K562 (cell line): ENCODE results near the gene KANK2. TPM values are rescaled to one million over a fixed set of nuclear protein-coding genes. Genes with fewer than 3 reads are reported as not detected.

Experiments
- ATAC-seq: fragments of 200-7000 bp; cut with Tn5 transposase; 3 replicates; pipeline ENCODE4 v1.9.1; 2020; ENCODE audit warnings: moderate library complexity
- BruUV-seq: library from RNA; stranded (reverse); fragments of 400-500 nt; replicated peaks from 2 replicates; lab custom pipeline; 2021; lab: Mats Ljungman, UMichigan
- CTCF ChIA-PET: fragments of 300-600 bp; formaldehyde crosslinking; extraction: SDS; loops from one replicate; lab custom pipeline; 2021; ENCODE audit warnings: low intra/inter-chr PET ratio; lab: Yijun Ruan, JAX
- POLR2A ChIA-PET: fragments of 300-600, 350-650 bp; sonication (Branson Sonifier 250); formaldehyde crosslinking; extraction: SDS; loops from one replicate; lab custom pipeline; 2021; ENCODE audit warnings: antibody characterized with exemption, inconsistent platforms; lab: Yijun Ruan, JAX
- DNase-seq, 4 experiments: peaks; one replicate each; pipeline versions ENCODE4 v3.0.0 to v3.0.0-alpha.2; 2011 to 2018; ENCODE audit warnings: low spot score in 3 of 4, mixed read lengths in 3 of 4; ENCODE audit errors: extremely low read depth in 1 of 4
- FAIRE-seq: peaks from 2 replicates; lab custom pipeline; 2011; peaks lifted over from hg19 to GRCh38; lab: Jason Lieb, UNC
- H2AFZ ChIP-seq: 2 replicates; pipeline ENCODE4 v1.6.0; 2011; ENCODE audit warnings: low read depth, low read length, control low read depth, inconsistent platforms
- H3K27ac ChIP-seq: fragments of 200-600 bp; 3 replicates; pipeline ENCODE4 v1.8.0; 2011; ENCODE audit warnings: low read depth, mild to moderate bottlenecking, control low read depth, inconsistent platforms, low read length, moderate library complexity, mixed read lengths; ENCODE audit errors: extremely low read depth
- H3K27me3 ChIP-seq, 2 experiments: fragments of 300-600 bp in 1 of 2; 2 replicates in 1 of 2; 3 replicates in 1 of 2; pipeline versions ENCODE4 v1.6.0 to v1.8.0; 2011; ENCODE audit warnings: inconsistent platforms in 2 of 2, low read length in 2 of 2, mild to moderate bottlenecking in 1 of 2, mixed read lengths in 1 of 2, moderate library complexity in 1 of 2; ENCODE audit not compliant: control insufficient read depth in 2 of 2, insufficient read depth in 2 of 2
- H3K36me3 ChIP-seq: fragments of 300-600 bp; 3 replicates; pipeline ENCODE4 v1.8.0; 2011; ENCODE audit warnings: mild to moderate bottlenecking, low read length, inconsistent platforms; ENCODE audit not compliant: control insufficient read depth, insufficient read depth
- H3K4me1 ChIP-seq, 2 experiments: fragments of 200-600 bp in 1 of 2; replicated peaks in 1 of 2; 2 replicates in 1 of 2; 3 replicates in 1 of 2; pipeline versions ENCODE4 v1.5.1 to v1.8.0; 2011; ENCODE audit warnings: inconsistent platforms in 2 of 2, low read length in 2 of 2, mild to moderate bottlenecking in 1 of 2, mixed read lengths in 1 of 2, moderate library complexity in 1 of 2; ENCODE audit not compliant: control insufficient read depth in 2 of 2, insufficient read depth in 2 of 2
- H3K4me2 ChIP-seq: 2 replicates; pipeline ENCODE4 v1.6.1; 2011; ENCODE audit warnings: low read length, control low read depth, inconsistent platforms, mixed read lengths; ENCODE audit not compliant: insufficient read depth
- H3K4me3 ChIP-seq: fragments of 200-600 bp; sonication (generic), shearing (Covaris generic); 2 replicates; pipeline ENCODE4 v1.5.1; 2016; ENCODE audit warnings: control low read depth, inconsistent platforms
- H3K79me2 ChIP-seq: fragments of 200-600 bp; 3 replicates; pipeline ENCODE4 v1.8.0; 2011; ENCODE audit warnings: low read length, inconsistent platforms; ENCODE audit not compliant: control insufficient read depth, insufficient read depth
- H3K9ac ChIP-seq, 2 experiments: 2 replicates each; pipeline versions ENCODE4 v1.6.0 to v1.6.1; 2011; ENCODE audit warnings: low read depth in 2 of 2, low read length in 2 of 2, control low read depth in 1 of 2, inconsistent platforms in 1 of 2, mild to moderate bottlenecking in 1 of 2, mixed read lengths in 1 of 2; ENCODE audit not compliant: insufficient read depth in 1 of 2
- H3K9me1 ChIP-seq: one replicate; pipeline ENCODE4 v1.6.0; 2011; ENCODE audit warnings: inconsistent platforms, mild to moderate bottlenecking, low read length, moderate library complexity; ENCODE audit not compliant: control insufficient read depth, insufficient read depth
- H3K9me3 ChIP-seq: replicated peaks from 2 replicates; pipeline ENCODE4 v1.5.1; 2011; ENCODE audit warnings: low read depth, low read length, inconsistent platforms; ENCODE audit not compliant: control insufficient read depth, insufficient read depth
- H4K20me1 ChIP-seq: replicated peaks from 2 replicates; pipeline ENCODE4 v1.6.1; 2011; ENCODE audit warnings: low read length, inconsistent platforms, mixed read lengths; ENCODE audit not compliant: control insufficient read depth, insufficient read depth
- EZH2 ChIP-seq: IDR thresholded peaks from 2 replicates; pipeline ENCODE4 v1.6.1; 2012; ENCODE audit warnings: low read depth, mild to moderate bottlenecking, inconsistent platforms, low read length, borderline replicate concordance
- FOXA1 ChIP-seq: fragments of 450-650 bp; IDR thresholded peaks from 2 replicates; pipeline ENCODE4 v1.6.1; 2016; ENCODE audit warnings: mild to moderate bottlenecking, borderline replicate concordance
- KDM2B ChIP-seq: fragments of 250-450 bp; sonication (Bioruptor Pico); IDR thresholded peaks from 2 replicates; pipeline ENCODE4 v1.8.0; 2021; ENCODE audit warnings: mild to moderate bottlenecking, moderate library complexity
- MAFG ChIP-seq: fragments of 450-650 bp; conservative IDR thresholded peaks from 2 replicates; pipeline ENCODE4 v1.6.1; 2016; ENCODE audit warnings: missing genetic modification characterization, missing compliant biosample characterization
- MXD1 ChIP-seq: fragments of 250-450 bp; sonication (Bioruptor Pico); IDR thresholded peaks from 2 replicates; pipeline ENCODE4 v1.8.0; 2021; ENCODE audit warnings: borderline replicate concordance, mild to moderate bottlenecking, moderate library complexity; ENCODE audit not compliant: poor library complexity, severe bottlenecking
- NCOR1 ChIP-seq: fragments of 450-650 bp; IDR thresholded peaks from 2 replicates; pipeline ENCODE4 v1.6.1; 2016; ENCODE audit warnings: mild to moderate bottlenecking, moderate library complexity
- NKRF ChIP-seq: fragments of 450-650 bp; IDR thresholded peaks from 2 replicates; pipeline ENCODE4 v1.6.1; 2016; ENCODE audit warnings: borderline replicate concordance
- NR3C1 ChIP-seq: sonication (generic); formaldehyde crosslinking; IDR thresholded peaks from 2 replicates; pipeline ENCODE4 v1.8.1; 2022; ENCODE audit warnings: missing genetic modification reagents
- PHF20 ChIP-seq: fragments of 450-650 bp; IDR thresholded peaks from 2 replicates; pipeline ENCODE4 v1.6.1; 2018; ENCODE audit not compliant: partially characterized antibody
- RREB1 ChIP-seq: fragments of 250-450 bp; sonication (Bioruptor Pico); IDR thresholded peaks from 2 replicates; pipeline ENCODE4 v1.4.0; 2020
- ZNF134 ChIP-seq: fragments of 250-450 bp; sonication (Bioruptor Pico); conservative IDR thresholded peaks from 2 replicates; pipeline ENCODE4 v1.4.0; 2020
- ZNF174 ChIP-seq: fragments of 250-450 bp; sonication (Bioruptor Pico); IDR thresholded peaks from 2 replicates; pipeline ENCODE4 v1.4.0; 2020; ENCODE audit warnings: mild to moderate bottlenecking
- ZNF175 ChIP-seq: fragments of 200-800 bp; sonication (Bioruptor generic); IDR thresholded peaks from 2 replicates; pipeline ENCODE4 v1.6.1; 2016; ENCODE audit warnings: low read depth, mild to moderate bottlenecking, missing genetic modification characterization, missing compliant biosample characterization
- ZNF444 ChIP-seq: fragments of 250-450 bp; sonication (Bioruptor Pico); IDR thresholded peaks from 2 replicates; pipeline ENCODE4 v1.4.0; 2020; ENCODE audit warnings: mild to moderate bottlenecking, moderate library complexity
- ZNF507 ChIP-seq: conservative IDR thresholded peaks from 2 replicates; pipeline ENCODE4 v1.6.1; 2017; ENCODE audit warnings: missing genetic modification characterization, missing compliant biosample characterization
- ZNF695 ChIP-seq: fragments of 450-650 bp; formaldehyde crosslinking; IDR thresholded peaks from 2 replicates; pipeline ENCODE4 v1.4.0; 2020; ENCODE audit warnings: mild to moderate bottlenecking, moderate library complexity
- WGBS: fragments of 100-300 bp; shearing (Covaris generic); methylation state at CpG from one replicate; pipeline ENCODE4 v1.1.6; 2016; ENCODE audit warnings: low coverage, mixed read lengths; ENCODE audit not compliant: insufficient coverage; ENCODE audit errors: missing lambda C conversion rate; 5-methylcytosine and 5-hydroxymethylcytosine counted together
- in situ Hi-C: fragments of 300-500 bp; cut with MboI; formaldehyde crosslinking; loops from 4 replicates; pipeline ENCODE4 v1.15.0; 2018; ENCODE audit warnings: inconsistent platforms, mixed read lengths
- intact Hi-C: fragments of 100-400 bp; cut with micrococcal nuclease; formaldehyde crosslinking; loops from 2 replicates; pipeline ENCODE4 v1.14.2; 2022
- polyA plus RNA-seq, 8 experiments: library from polyadenylated mRNA; depleted of rRNA in 4 of 8; stranded (reverse) in 5 of 8; unstranded in 3 of 8; fragments of >200 nt; fragmentation: Nextera tagmentation in 2 of 8; fragmentation: Illumina TruSeq in 1 of 8; extraction: Ambion mirVana in 2 of 8; extraction: Trizol in 1 of 8; gene quantifications; 2 replicates each; pipeline versions ENCODE4 v1.2.1 to v1.2.3, GENCODE V29; 2011 to 2014; ENCODE audit warnings: inconsistent platforms in 1 of 8, missing spikeins in 1 of 8
- total RNA-seq, 7 experiments: library from RNA; depleted of rRNA in 6 of 7; stranded (reverse); fragments of >200 nt in 6 of 7; fragmentation: Illumina TruSeq in 2 of 7; extraction: Trizol in 2 of 7; gene quantifications; 2 replicates each; pipeline versions ENCODE4 v1.2.1 to v1.2.3, GENCODE V29; 2011 to 2021; ENCODE audit warnings: low replicate concordance in 1 of 7

Gene KANK2
- total and polyA plus RNA-seq, 9 of the 15 experiments (the other 6 are each of a cell fraction or from before 2014, with no cell fraction given), result 4.4 to 47.8 (median 21.3) TPM

GRCh38 chr19:11239377-11240000, 42.1 kb upstream of the KANK2 start, which contains the start of gene ANGPTL8:
Gene ANGPTL8 (plus strand): TSS chr19:11239619. CDS start chr19:11239638, 19 bp downstream.
- Histone ChIP-seq H3K9ac (no peak within 1 kb of the TSS), H3K36me3 (no peaks in the 10 kb centered on the region), H4K20me1 (no peaks in the 10 kb centered on the region), H3K9me3 (no peaks in the 10 kb centered on the region), H3K9me1 (no peaks in the 10 kb centered on the region), H2AFZ (no peak within 1 kb of the TSS), H3K4me3 (no peak within 1 kb of the TSS), H3K4me1 (peaks cover 0 to 41% of the 10 kb centered on the region in 2 experiments; a peak in 2 of 5 replicates), H3K4me2 (no peak within 1 kb of the TSS), H3K27me3 (no peaks in the 10 kb centered on the region), H3K27ac (no peak within 1 kb of the TSS), H3K79me2 (no peaks in the 10 kb centered on the region)
- POLR2A ChIA-PET, result interaction anchor here (1.1 to 1.2 kb wide), 2 partner anchors 11 to 21 kb away, joined by 3 read pairs; no protein-coding TSS in a partner anchor
- DNase-seq, result no peak
- BruUV-seq, result no TSS peak
- CTCF ChIA-PET, result no interaction called here
- 63% methylated on average over 23 of the region's 23 CpGs for WGBS
- FAIRE-seq, result no peak
- no peak for ATAC-seq
- intact Hi-C loops (no loop called here), in situ Hi-C loops (no loop called here)
- TF ChIP-seq MXD1 (CRISPR knock-in tag) (no peak), ZNF444 (CRISPR knock-in tag) (no peak), ZNF134 (CRISPR knock-in tag) (no peak), FOXA1 (no peak), NR3C1 (CRISPR knock-in tag) (no peak), ZNF174 (CRISPR knock-in tag) (no peak), ZNF695 (no peak), NKRF (no peak), EZH2 (no peak), ZNF175 (CRISPR knock-in tag) (no peak), RREB1 (CRISPR knock-in tag) (no peak), KDM2B (CRISPR knock-in tag) (no peak), ZNF507 (tag) (no peak), PHF20 (no peak), MAFG (tag) (no peak), NCOR1 (no peak)
